NCI-H524 (cell line): Measurements from ENCODE around the gene DAB2.

Source experiments
- DNase-seq, 2 experiments: peaks; one replicate each; lab custom pipeline; 2025; lab: John Stamatoyannopoulos, UW

DAB2 gene

GRCh38 chr5:39424736-39425637, at the start of gene DAB2:
Gene DAB2 (minus strand): TSS chr5:39424980. CDS start chr5:39394320, 30,660 bp downstream.
- DNase-seq = peak in 1 of 2 experiments; percentile 26

- no peak for DNase-seq
These were observed 48.5 kb upstream of the DAB2 start for GRCh38 chr5:39473156-39473775.

GRCh38 chr5:39471836-39472508, 47.2 kb upstream of the DAB2 start:
- no peak for DNase-seq

GRCh38 chr5:39470811-39471210, 46.0 kb upstream of the DAB2 start:
- DNase-seq = no peak

- no peak for DNase-seq
These were observed 45.1 kb upstream of the DAB2 start for GRCh38 chr5:39469777-39470415.

GRCh38 chr5:39469176-39469575, 44.4 kb upstream of the DAB2 start:
- DNase-seq = no peak

- no peak for DNase-seq
These were observed 42.1 kb upstream of the DAB2 start for GRCh38 chr5:39466846-39467245.

GRCh38 chr5:39465843-39466242, 41.1 kb upstream of the DAB2 start:
- DNase-seq = no peak

GRCh38 chr5:39465097-39465496, 40.3 kb upstream of the DAB2 start:
- DNase-seq = no peak

- DNase-seq = no peak
These were observed 39.3 kb upstream of the DAB2 start for GRCh38 chr5:39464088-39464487.

GRCh38 chr5:39462211-39462610, 37.4 kb upstream of the DAB2 start:
- no peak for DNase-seq

- no peak for DNase-seq
These were observed 36.4 kb upstream of the DAB2 start for GRCh38 chr5:39461007-39461682.

GRCh38 chr5:39459907-39460306, 35.1 kb upstream of the DAB2 start:
- no peak for DNase-seq

- DNase-seq = no peak
These were observed 34.3 kb upstream of the DAB2 start for GRCh38 chr5:39459071-39459470.

GRCh38 chr5:39455645-39456044, 30.9 kb upstream of the DAB2 start:
- no peak for DNase-seq

GRCh38 chr5:39453606-39454005, 28.8 kb upstream of the DAB2 start:
- DNase-seq = no peak

GRCh38 chr5:39452846-39453245, 28.1 kb upstream of the DAB2 start:
- DNase-seq = no peak

GRCh38 chr5:39451276-39451941, 26.6 kb upstream of the DAB2 start:
- DNase-seq = no peak

- no peak for DNase-seq
These were observed 25.7 kb upstream of the DAB2 start for GRCh38 chr5:39450487-39450886.

- DNase-seq = no peak
These were observed 24.8 kb upstream of the DAB2 start for GRCh38 chr5:39449591-39449990.

- no peak for DNase-seq
These were observed 23.8 kb upstream of the DAB2 start for GRCh38 chr5:39448506-39449128.
